CD4-positive, alpha-beta T cell (primary cell): ENCODE results near the gene MICAL2. TPM values are rescaled to one million over a fixed set of nuclear protein-coding genes. Genes with fewer than 3 reads are reported as not detected.

Experiments
- ATAC-seq: fragments of 200-7000 bp; cut with Tn5 transposase; one replicate; pipeline ENCODE4 v1.10.0; 2022; ENCODE audit warnings: mild to moderate bottlenecking; ENCODE audit not compliant: poor library complexity
- CTCF ChIA-PET: fragments of 350-600 bp; sonication (Branson Sonifier 250); formaldehyde crosslinking; loops from one replicate; lab custom pipeline; 2021; ENCODE audit warnings: antibody characterized with exemption, inconsistent platforms; lab: Charles Lee
- POLR2A ChIA-PET: fragments of 350-600 bp; sonication (Branson Sonifier 250); formaldehyde crosslinking; loops from one replicate; lab custom pipeline; 2021; ENCODE audit warnings: antibody characterized with exemption, inconsistent platforms; lab: Charles Lee
- DNase-seq, 14 experiments: peaks; one replicate each; pipeline ENCODE4 v3.0.0-alpha.2; 2013 to 2020; ENCODE audit warnings: mixed read lengths in 2 of 14
- H3K27ac ChIP-seq, 2 donors: one replicate each; pipeline versions ENCODE4 v1.5.1 to v1.7.0; 2013; ENCODE audit warnings: low read length in 2 of 2, low read depth in 1 of 2, mild to moderate bottlenecking in 1 of 2
- H3K27me3 ChIP-seq, 2 experiments: 1 replicate in 1 of 2; 2 replicates in 1 of 2; pipeline versions ENCODE4 v1.6.1 to v1.7.0; 2013; ENCODE audit warnings: low read length in 2 of 2, control low read depth in 1 of 2, mild to moderate bottlenecking in 1 of 2, moderate library complexity in 1 of 2; ENCODE audit not compliant: insufficient read depth in 2 of 2, control insufficient read depth in 1 of 2
- H3K36me3 ChIP-seq: one replicate; pipeline ENCODE4 v1.6.1; 2013; ENCODE audit warnings: low read length, control low read depth; ENCODE audit not compliant: insufficient read depth
- H3K4me1 ChIP-seq: one replicate; pipeline ENCODE4 v1.6.1; 2013; ENCODE audit warnings: low read length, control low read depth; ENCODE audit not compliant: insufficient read depth
- H3K4me3 ChIP-seq: one replicate; pipeline ENCODE4 v1.5.1; 2013; ENCODE audit warnings: mild to moderate bottlenecking, low read length, moderate library complexity
- H3K9me3 ChIP-seq, 2 experiments: 1 replicate in 1 of 2; 2 replicates in 1 of 2; pipeline versions ENCODE4 v1.6.1 to v1.7.0; 2013; ENCODE audit warnings: low read length in 2 of 2, mild to moderate bottlenecking in 2 of 2, control low read depth in 1 of 2, moderate library complexity in 1 of 2; ENCODE audit not compliant: control insufficient read depth in 1 of 2, insufficient read depth in 1 of 2
- H3K27ac Mint-ChIP-seq: one replicate; pipeline ENCODE4 v1.8.0; 2020; ENCODE audit warnings: mixed read lengths
- H3K27me3 Mint-ChIP-seq: one replicate; pipeline ENCODE4 v1.8.0; 2021; ENCODE audit warnings: mixed read lengths
- H3K36me3 Mint-ChIP-seq: one replicate; pipeline ENCODE4 v1.8.0; 2021; ENCODE audit warnings: low read depth, mixed read lengths
- H3K4me1 Mint-ChIP-seq: one replicate; pipeline ENCODE4 v1.8.0; 2021; ENCODE audit warnings: low read depth, mixed read lengths
- H3K4me3 Mint-ChIP-seq: one replicate; pipeline ENCODE4 v1.8.0; 2020; ENCODE audit warnings: mild to moderate bottlenecking, mixed read lengths
- H3K9me3 Mint-ChIP-seq: one replicate; pipeline ENCODE4 v1.8.0; 2020; ENCODE audit warnings: mixed read lengths
- intact Hi-C, 2 experiments: fragments of 100-400 bp; cut with DNase I in 1 of 2; cut with micrococcal nuclease in 1 of 2; formaldehyde crosslinking; loops; one replicate each; pipeline versions ENCODE4 v1.15.1 to v1.9.0; 2023 to 2025; cut with DNase I, micrococcal nuclease
- total RNA-seq, 174 experiments: library from RNA in 2 of 174; stranded (reverse) in 2 of 174; gene quantifications; one replicate each; pipeline ENCODE4 v1.2.3 and lab custom pipeline; 2021 to 2026
- TF ChIP-seq, protein P1 (sequence below): fragments of 200-600 bp; IDR thresholded peaks from one replicate; pipeline ENCODE4 v1.8.0; 2022; ENCODE audit warnings: antibody characterized with exemption, mild to moderate bottlenecking

Gene MICAL2
- total RNA-seq, 2 experiments from 2014 or later, result 12.8 to 14.1 TPM

DNA sequence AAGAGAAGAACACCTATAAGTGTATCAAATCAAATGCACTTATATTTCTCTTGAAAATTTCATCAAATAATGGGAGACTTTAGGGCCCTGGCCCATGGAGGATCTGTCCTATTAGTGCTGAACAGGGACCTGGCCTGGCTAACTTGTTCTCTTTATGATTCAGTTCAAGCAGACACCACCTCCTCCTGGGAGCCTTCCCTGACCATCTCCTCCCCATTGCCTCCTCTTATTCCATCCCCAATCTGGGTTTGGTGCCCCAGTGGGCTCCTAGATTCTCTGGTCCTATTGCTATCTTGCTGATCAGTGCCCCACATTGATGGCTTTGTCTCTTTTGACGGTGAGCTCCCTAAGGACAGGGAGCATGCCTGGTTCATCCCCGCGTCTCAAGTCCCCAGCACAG, 60.1 kb downstream of the MICAL2 start:
- Histone ChIP-seq H3K9me3 (no peaks in the 10 kb centered on the region), H3K27ac (no peak overlapping the region), H3K36me3 (no peaks in the 10 kb centered on the region), H3K4me3 (no peak overlapping the region), H3K4me1 (peaks cover 5% of the 10 kb centered on the region), H3K27me3 (no peaks in the 10 kb centered on the region)
- peaks cover 9% of the 10 kb centered on the region for H3K4me1 Mint-ChIP-seq
- ATAC-seq (no peak), DNase-seq (no peak)
- ChIA-PET CTCF (no interaction called here), POLR2A (no interaction called here)
- H3K9me3 Mint-ChIP-seq, result no peaks in the 10 kb centered on the region
- H3K4me3 Mint-ChIP-seq, result no peak overlapping the region
- TF ChIP-seq, protein P1, sequence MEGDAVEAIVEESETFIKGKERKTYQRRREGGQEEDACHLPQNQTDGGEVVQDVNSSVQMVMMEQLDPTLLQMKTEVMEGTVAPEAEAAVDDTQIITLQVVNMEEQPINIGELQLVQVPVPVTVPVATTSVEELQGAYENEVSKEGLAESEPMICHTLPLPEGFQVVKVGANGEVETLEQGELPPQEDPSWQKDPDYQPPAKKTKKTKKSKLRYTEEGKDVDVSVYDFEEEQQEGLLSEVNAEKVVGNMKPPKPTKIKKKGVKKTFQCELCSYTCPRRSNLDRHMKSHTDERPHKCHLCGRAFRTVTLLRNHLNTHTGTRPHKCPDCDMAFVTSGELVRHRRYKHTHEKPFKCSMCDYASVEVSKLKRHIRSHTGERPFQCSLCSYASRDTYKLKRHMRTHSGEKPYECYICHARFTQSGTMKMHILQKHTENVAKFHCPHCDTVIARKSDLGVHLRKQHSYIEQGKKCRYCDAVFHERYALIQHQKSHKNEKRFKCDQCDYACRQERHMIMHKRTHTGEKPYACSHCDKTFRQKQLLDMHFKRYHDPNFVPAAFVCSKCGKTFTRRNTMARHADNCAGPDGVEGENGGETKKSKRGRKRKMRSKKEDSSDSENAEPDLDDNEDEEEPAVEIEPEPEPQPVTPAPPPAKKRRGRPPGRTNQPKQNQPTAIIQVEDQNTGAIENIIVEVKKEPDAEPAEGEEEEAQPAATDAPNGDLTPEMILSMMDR, result no peak
- H3K36me3 Mint-ChIP-seq, result no peaks in the 10 kb centered on the region
- H3K27me3 Mint-ChIP-seq, result no peaks in the 10 kb centered on the region
- intact Hi-C loops, result no loop called here
- H3K27ac Mint-ChIP-seq, result no peak overlapping the region

DNA sequence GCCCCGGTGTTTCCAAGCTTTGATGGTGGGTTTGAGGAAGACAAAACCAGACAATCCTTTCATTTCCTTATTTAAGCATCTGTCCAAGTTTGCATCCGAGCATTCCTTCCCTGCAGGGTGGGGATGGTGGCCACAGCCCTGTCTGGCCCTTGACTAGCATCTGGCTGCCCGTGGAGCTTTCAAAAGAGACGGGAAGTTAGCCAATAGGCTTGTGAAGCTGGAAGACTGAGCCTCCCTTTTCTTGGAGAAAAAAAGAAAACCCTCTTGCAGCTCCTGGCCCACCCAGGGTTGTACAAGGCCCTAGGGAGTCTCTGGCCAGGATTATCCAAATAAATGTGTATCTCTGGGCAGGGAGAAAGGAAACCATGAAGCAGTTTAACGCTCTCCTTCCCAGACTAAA, 60.6 kb downstream of the MICAL2 start:
- no peak for ATAC-seq
- no peaks in the 10 kb centered on the region for H3K9me3 ChIP-seq
- Mint-ChIP-seq H3K4me1 (peaks cover 14% of the 10 kb centered on the region), H3K4me3 (no peak overlapping the region), H3K36me3 (no peaks in the 10 kb centered on the region), H3K27ac (no peak overlapping the region), H3K9me3 (no peaks in the 10 kb centered on the region), H3K27me3 (no peaks in the 10 kb centered on the region)
- no peak overlapping the region for H3K4me3 ChIP-seq
- no peaks in the 10 kb centered on the region for H3K36me3 ChIP-seq
- CTCF ChIA-PET, result no interaction called here
- no peaks in the 10 kb centered on the region for H3K27me3 ChIP-seq
- no peak overlapping the region for H3K27ac ChIP-seq
- TF ChIP-seq, protein P1, result no peak
- intact Hi-C loops, result no loop called here
- no peak for DNase-seq
- POLR2A ChIA-PET, result no interaction called here
- peaks cover 9% of the 10 kb centered on the region for H3K4me1 ChIP-seq

DNA sequence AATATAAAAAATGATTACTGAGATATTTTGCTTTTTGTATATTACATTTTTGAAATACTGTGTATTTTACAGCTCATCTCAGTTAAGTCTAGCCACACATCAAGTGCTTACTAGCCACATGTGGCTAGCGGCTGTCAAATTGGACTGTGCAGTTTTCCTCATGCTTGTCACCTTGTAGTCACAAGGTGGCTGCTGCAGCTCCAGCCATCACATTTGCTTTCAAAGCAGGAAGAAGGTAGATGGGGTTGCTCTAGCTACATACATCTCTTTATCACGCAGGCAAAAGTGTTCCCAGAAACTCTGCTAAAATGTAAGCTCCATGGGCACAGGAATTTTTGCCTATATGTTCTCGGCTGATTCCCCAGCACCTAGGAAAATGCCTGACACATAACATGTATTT, 61.5 kb downstream of the MICAL2 start:
- ChIA-PET POLR2A (interaction anchor here (1.0 kb wide), 1 partner anchor 8 kb away, joined by 3 read pairs; no protein-coding TSS in a partner anchor), CTCF (no interaction called here)
- H3K4me1 Mint-ChIP-seq, result peaks cover 21% of the 10 kb centered on the region

More for the DNA sequence above, 61.5 kb downstream of the MICAL2 start:
- Histone ChIP-seq H3K4me3 (no peak overlapping the region), H3K9me3 (no peaks in the 10 kb centered on the region), H3K4me1 (peaks cover 11% of the 10 kb centered on the region), H3K27me3 (no peaks in the 10 kb centered on the region), H3K27ac (no peak overlapping the region), H3K36me3 (no peaks in the 10 kb centered on the region)
- H3K27ac Mint-ChIP-seq, result no peak overlapping the region
- TF ChIP-seq, protein P1, result no peak
- no peaks in the 10 kb centered on the region for H3K27me3 Mint-ChIP-seq
- DNase-seq, result no peak
- intact Hi-C loops, result no loop called here
- H3K4me3 Mint-ChIP-seq, result no peak overlapping the region
- H3K36me3 Mint-ChIP-seq, result no peaks in the 10 kb centered on the region
- no peak for ATAC-seq
- no peaks in the 10 kb centered on the region for H3K9me3 Mint-ChIP-seq
